NOMO-1 (cell line): ENCODE data around the gene ABTB2.

Source experiments
- DNase-seq, 2 experiments: peaks; one replicate each; lab custom pipeline; 2025; ENCODE audit not compliant: unreplicated experiment in 2 of 2; lab: John Stamatoyannopoulos, UW

ABTB2 gene

GRCh38 chr11:34132261-34132965, 225.4 kb downstream of the ABTB2 start:
- no peak for DNase-seq

GRCh38 chr11:34128824-34129223, 229.0 kb downstream of the ABTB2 start:
- peak in 1 of 2 experiments; percentile 86 for DNase-seq

- no peak for DNase-seq
These were observed 230.6 kb downstream of the ABTB2 start for GRCh38 chr11:34126959-34127848.

GRCh38 chr11:34124885-34125668, 232.7 kb downstream of the ABTB2 start:
- no peak for DNase-seq

GRCh38 chr11:34120651-34121050, 237.2 kb downstream of the ABTB2 start:
- DNase-seq: no peak

- no peak for DNase-seq
These were observed 243.3 kb downstream of the ABTB2 start for GRCh38 chr11:34114471-34114870.

- DNase-seq: no peak
These were observed 243.8 kb downstream of the ABTB2 start for GRCh38 chr11:34114014-34114413.

- no peak for DNase-seq
These were observed 246.0 kb downstream of the ABTB2 start for GRCh38 chr11:34111722-34112270.

GRCh38 chr11:34105957-34106504, 251.8 kb downstream of the ABTB2 start:
- peak in 1 of 2 experiments; percentile 6 for DNase-seq

GRCh38 chr11:34105079-34105956, 252.5 kb downstream of the ABTB2 start, which contains the start of gene NAT10:
TSS of gene NAT10 (plus strand) at chr11:34105629. CDS start at chr11:34108226, 2,597 bp downstream.
- peak; percentile 89 to 97 for DNase-seq

GRCh38 chr11:34104680-34105078, 253.1 kb downstream of the ABTB2 start:
- peak in 1 of 2 experiments; percentile 55 for DNase-seq
